ENCODE results near the gene RIMKLB. TPM values are rescaled to one million over a fixed set of nuclear protein-coding genes. Genes with fewer than 3 reads are reported as not detected.

Gene RIMKLB
- total RNA-seq, 2 donors from 2014 or later: 2.2 to 4.5 TPM

DNA sequence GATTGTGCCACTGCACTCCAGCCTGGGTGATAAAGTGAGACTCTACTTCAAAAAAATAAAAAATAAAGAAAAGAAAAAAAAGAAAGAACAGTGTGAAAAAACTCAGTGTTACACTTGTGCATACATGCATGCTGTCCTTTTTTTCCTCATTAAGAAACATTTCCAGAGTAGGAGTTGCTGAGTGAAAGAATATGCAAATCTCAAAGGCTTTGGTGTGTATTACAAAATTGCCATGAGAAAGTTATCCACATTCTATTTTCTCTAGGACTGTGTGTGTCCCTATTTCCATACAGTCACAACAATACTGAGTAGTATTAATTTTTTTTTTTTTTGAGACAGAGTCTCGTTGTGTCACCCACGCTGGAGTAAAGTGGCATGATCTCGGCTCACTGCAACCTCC is 123.8 kb downstream of the RIMKLB start:
- ATAC-seq: no peak
- H3K27ac Mint-ChIP-seq: no peak overlapping the region

DNA sequence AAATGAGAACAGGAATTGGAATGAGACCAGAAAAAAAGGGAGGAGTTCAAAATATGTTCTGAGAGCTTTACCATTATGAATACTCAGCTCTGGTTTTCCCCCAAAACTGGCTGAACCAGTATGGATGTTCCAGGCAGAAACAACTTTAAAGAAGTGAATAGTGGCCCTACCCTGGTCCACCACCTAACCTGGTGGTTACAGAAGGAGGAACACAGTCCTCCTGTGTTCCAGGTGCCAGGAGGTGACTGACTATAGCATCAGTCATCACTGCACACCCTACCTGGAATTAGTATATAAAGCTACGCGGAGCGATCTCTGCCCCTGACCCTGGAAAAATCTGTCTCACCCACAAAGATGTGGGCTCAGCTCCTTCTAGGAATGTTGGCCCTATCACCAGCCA is 124.5 kb downstream of the RIMKLB start, which contains the start of gene A2ML1:
TSS of gene A2ML1 (plus strand) at position 324 of the 400 bp plus-strand sequence. CDS start at position 355, 31 bp downstream.
- no peaks in the 10 kb centered on the region for H3K36me3 Mint-ChIP-seq
- no peak within 1 kb of the TSS for H3K27ac Mint-ChIP-seq
- DNase-seq (ENCODE audit: low spot score in 2 of 2) (no peak), ATAC-seq (no peak)
- H3K9me3 Mint-ChIP-seq: no peaks in the 10 kb centered on the region

More for the DNA sequence above, 123.8 kb downstream of the RIMKLB start:
- Mint-ChIP-seq H3K9me3 (no peaks in the 10 kb centered on the region), H3K36me3 (no peaks in the 10 kb centered on the region)
- no peak for DNase-seq (ENCODE audit: low spot score in 2 of 2)

DNA sequence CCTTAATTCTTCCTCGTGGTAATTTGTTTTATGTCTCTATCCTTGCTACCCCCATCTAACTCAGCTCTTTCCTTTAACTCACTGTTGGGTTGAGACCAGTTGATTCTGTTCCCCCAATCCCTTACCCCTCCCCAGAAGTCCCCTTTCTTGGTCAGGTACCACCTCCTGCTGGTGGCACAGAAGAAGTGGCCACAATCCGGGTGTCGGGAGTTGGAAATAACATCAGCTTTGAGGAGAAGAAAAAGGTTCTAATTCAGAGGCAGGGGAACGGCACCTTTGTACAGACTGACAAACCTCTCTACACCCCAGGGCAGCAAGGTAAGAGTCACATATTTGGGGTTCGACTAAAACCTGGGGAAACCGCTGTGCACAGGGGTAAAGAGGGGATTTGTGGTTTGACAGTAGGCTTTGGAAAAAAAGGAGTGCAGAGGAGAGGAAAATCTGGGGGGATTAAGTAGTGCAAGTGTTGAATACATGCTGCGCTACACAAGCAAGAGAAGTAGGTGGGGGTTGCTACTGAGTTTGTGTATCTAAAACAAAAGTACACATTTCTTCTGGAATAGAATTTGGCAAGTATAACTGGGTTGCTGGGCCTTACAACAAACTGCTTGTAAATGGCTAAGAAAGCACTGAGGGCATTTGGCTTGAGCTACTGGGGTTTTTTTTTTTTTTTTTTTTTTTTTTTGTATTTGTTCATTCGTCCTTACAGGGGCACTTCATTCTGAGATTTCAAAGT is 125.9 kb downstream of the RIMKLB start:
- H3K36me3 Mint-ChIP-seq: no peaks in the 10 kb centered on the region
- ATAC-seq (no peak), DNase-seq (ENCODE audit: low spot score in 2 of 2) (no peak)
- no peak overlapping the region for H3K27ac Mint-ChIP-seq
- no peaks in the 10 kb centered on the region for H3K9me3 Mint-ChIP-seq

DNA sequence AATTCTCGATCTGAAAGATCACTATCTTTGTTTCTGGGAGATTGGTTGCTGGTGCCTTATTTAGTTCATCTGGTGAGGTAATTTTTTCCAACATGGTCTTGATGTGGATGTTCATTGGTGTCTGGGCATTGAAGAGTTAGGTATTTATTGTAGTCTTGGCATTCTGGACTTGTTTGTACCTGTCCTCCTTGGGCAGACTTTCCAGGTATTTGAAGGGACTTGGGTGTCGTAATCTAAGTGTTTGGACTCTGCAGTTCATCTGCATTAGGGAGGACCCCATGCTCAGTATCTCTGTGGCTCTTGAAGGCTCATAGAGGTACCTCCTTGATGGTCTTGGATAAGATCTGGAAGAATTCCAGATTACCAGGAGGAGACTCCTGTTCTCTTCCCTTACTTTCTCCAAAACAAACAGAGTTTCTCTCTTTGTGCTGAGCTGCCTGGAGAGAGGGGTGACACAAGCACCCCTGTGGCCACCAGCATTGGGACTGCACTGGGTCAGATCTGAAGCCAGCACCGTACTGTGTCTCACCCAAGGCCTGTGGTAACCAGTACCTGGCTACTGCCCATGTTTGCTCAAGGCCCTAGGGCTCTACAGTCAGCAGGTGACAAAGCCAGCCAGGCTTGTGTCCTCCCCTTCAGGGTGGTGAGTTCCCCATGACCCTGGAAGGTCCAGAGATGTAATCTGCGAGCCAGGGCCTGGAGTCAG is 129.9 kb downstream of the RIMKLB start:
- no peak overlapping the region for H3K27ac Mint-ChIP-seq
- no peaks in the 10 kb centered on the region for H3K36me3 Mint-ChIP-seq
- ATAC-seq (no peak), DNase-seq (ENCODE audit: low spot score in 2 of 2) (no peak)
- no peaks in the 10 kb centered on the region for H3K9me3 Mint-ChIP-seq

- DNase-seq (ENCODE audit: low spot score in 2 of 2) (no peak), ATAC-seq (no peak)
- H3K9me3 Mint-ChIP-seq: no peaks in the 10 kb centered on the region
- no peak overlapping the region for H3K27ac Mint-ChIP-seq
- no peaks in the 10 kb centered on the region for H3K36me3 Mint-ChIP-seq
Observed at GRCh38 chr12:8828257-8829124, 130.7 kb downstream of the RIMKLB start.

DNA sequence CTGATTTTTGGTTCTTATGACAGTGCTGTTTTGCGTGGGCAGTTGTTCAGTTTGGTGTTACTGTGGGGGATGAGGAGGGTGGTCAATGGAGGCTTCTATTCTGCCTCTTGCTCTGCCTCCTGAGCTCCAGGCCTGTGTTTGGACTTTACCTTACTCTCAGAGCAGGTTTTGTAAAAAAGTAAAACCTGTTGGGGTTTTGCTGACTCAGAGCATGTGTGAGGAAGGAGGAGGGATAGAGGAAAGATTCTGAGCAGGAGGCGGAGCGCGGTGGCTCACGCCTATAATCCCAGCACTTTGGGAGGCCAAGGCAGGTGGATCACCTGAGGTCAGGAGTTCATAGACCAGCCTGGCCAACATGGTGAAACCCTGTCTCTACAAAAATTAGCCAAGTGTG is 131.3 kb downstream of the RIMKLB start:
- DNase-seq (ENCODE audit: low spot score in 2 of 2) (no peak), ATAC-seq (no peak)
- no peaks in the 10 kb centered on the region for H3K36me3 Mint-ChIP-seq
- H3K9me3 Mint-ChIP-seq: no peaks in the 10 kb centered on the region
- H3K27ac Mint-ChIP-seq: no peak overlapping the region

GRCh38 chr12:8829621-8830020 is 131.8 kb downstream of the RIMKLB start:
- Mint-ChIP-seq H3K27ac (no peak overlapping the region), H3K9me3 (no peaks in the 10 kb centered on the region), H3K36me3 (no peaks in the 10 kb centered on the region)
- ATAC-seq (no peak), DNase-seq (ENCODE audit: low spot score in 2 of 2) (no peak)

DNA sequence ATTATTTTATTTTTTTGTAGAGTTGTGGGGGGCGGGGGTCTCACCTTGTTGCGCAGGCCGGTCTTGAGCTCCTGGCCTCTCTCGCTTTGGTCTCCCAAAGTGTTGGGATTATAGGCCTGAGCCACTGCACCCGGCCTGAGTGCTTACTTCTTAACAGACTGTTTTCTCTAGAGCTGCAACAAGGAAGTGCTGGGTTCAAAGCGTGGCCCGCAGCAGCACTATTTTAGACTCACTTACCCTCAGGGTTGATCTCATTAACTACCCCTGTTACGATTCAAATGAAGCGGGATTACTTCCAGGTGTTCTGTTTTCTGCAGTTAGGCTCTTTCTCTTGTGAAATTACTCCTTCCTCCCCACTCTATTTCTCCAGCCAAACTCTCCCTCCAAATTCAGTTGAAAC is 133.3 kb downstream of the RIMKLB start:
- Mint-ChIP-seq H3K36me3 (no peaks in the 10 kb centered on the region), H3K27ac (peak overlapping the region in 1 of 2 donors; percentile 58), H3K9me3 (no peaks in the 10 kb centered on the region)
- ATAC-seq (no peak), DNase-seq (ENCODE audit: low spot score in 2 of 2) (no peak)

DNA sequence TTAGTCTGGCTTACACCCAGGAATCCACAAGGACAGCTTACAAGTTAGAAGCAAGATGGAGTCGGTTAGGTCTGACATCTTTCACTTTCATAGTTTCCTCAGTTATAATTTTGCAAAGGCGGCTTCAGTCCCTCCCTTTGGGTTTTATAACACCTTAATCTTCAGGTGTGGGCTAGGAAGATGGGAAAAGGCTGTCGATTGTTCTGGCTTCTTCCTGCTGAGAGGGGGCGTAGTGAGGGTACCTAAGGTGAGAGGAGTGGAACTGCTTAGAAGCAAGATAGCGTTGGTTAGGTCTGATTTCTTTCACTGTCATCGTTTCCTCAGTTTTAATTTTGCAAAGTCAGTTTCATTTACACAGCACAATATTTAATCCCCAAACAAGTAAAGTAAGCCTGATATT is 134.7 kb downstream of the RIMKLB start:
- ATAC-seq: no peak
- no peaks in the 10 kb centered on the region for H3K36me3 Mint-ChIP-seq
- no peak overlapping the region for H3K27ac Mint-ChIP-seq
- no peaks in the 10 kb centered on the region for H3K9me3 Mint-ChIP-seq
- no peak for DNase-seq (ENCODE audit: low spot score in 2 of 2)

Other genes starting within 250 kb of the RIMKLB start
- not detected for gene CLEC6A, start 242.0 kb upstream of the RIMKLB start, total RNA-seq
- gene CLEC4D, start 184.5 kb upstream of the RIMKLB start, total RNA-seq: not detected
- gene CLEC4E, start 157.1 kb upstream of the RIMKLB start, total RNA-seq: not detected
- gene AICDA, start 85.1 kb upstream of the RIMKLB start, total RNA-seq: not detected
- gene MFAP5, start 35.2 kb upstream of the RIMKLB start, total RNA-seq: not detected
- gene A2ML1, start 124.6 kb downstream of the RIMKLB start, total RNA-seq: not detected
- gene PHC1, start 216.5 kb downstream of the RIMKLB start, total RNA-seq: 10 to 100 TPM; 18.4 to 35.2 TPM